ENCODE measurements around the gene SLC35E4. TPM values are rescaled to one million over a fixed set of nuclear protein-coding genes. Genes with fewer than 3 reads are reported as not detected.

Gene SLC35E4
- total and polyA plus RNA-seq, 9 of the 15 experiments (the other 6 are each of a cell fraction or from before 2014, with no cell fraction given) = 0.06 to 2.3 (median 0.86) TPM; not detected in 1

- TF ChIP-seq HDAC6 (IDR thresholded peaks at IDR 0.05; ENCODE audit: low read depth, low read length) (no peak), ATF6 (CRISPR knock-in tag; IDR thresholded peaks at IDR 0.05) (no peak), SPI1 (IDR thresholded peaks at IDR 0.05; ENCODE audit: borderline replicate concordance, low read depth, low read length) (no peak), ZBTB43 (CRISPR knock-in tag; IDR thresholded peaks at IDR 0.05) (no peak)
Measured at GRCh38 chr22:30652852-30653251, 17.3 kb downstream of the SLC35E4 start (continued).

- POLR2A ChIA-PET = no interaction called here
- no peak overlapping the region for H3K27ac ChIP-seq (ENCODE audit: extremely low read depth, low read depth, low read length)
- FAIRE-seq = no peak
- TF ChIP-seq PML (IDR thresholded peaks at IDR 0.05; ENCODE audit: low read length) (no peak), PTBP1 (IDR thresholded peaks at IDR 0.05; ENCODE audit: low read depth, low read length) (no peak), MCM7 (IDR thresholded peaks at IDR 0.05) (no peak), MEF2A (IDR thresholded peaks at IDR 0.05; ENCODE audit: control insufficient read depth, low read depth, low read length) (no peak), ZSCAN32 (CRISPR knock-in tag; IDR thresholded peaks at IDR 0.05) (no peak), TCF7L2 (IDR thresholded peaks at IDR 0.05; ENCODE audit: low read depth, low read length) (no peak), MEIS2 (IDR thresholded peaks at IDR 0.05; ENCODE audit: partially characterized antibody) (no peak), TCF7 (IDR thresholded peaks at IDR 0.05; ENCODE audit: borderline replicate concordance) (no peak), SMARCC2 (IDR thresholded peaks at IDR 0.05; ENCODE audit: low read depth) (no peak), ZNF830 (CRISPR knock-in tag; IDR thresholded peaks at IDR 0.05) (no peak), ZKSCAN8 (CRISPR knock-in tag; IDR thresholded peaks at IDR 0.05) (no peak)
- TF ChIP-seq, protein P1, sequence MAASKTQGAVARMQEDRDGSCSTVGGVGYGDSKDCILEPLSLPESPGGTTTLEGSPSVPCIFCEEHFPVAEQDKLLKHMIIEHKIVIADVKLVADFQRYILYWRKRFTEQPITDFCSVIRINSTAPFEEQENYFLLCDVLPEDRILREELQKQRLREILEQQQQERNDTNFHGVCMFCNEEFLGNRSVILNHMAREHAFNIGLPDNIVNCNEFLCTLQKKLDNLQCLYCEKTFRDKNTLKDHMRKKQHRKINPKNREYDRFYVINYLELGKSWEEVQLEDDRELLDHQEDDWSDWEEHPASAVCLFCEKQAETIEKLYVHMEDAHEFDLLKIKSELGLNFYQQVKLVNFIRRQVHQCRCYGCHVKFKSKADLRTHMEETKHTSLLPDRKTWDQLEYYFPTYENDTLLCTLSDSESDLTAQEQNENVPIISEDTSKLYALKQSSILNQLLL (CRISPR knock-in tag; IDR thresholded peaks at IDR 0.05; ENCODE audit: borderline replicate concordance) = no peak
- TF ChIP-seq, protein P2, sequence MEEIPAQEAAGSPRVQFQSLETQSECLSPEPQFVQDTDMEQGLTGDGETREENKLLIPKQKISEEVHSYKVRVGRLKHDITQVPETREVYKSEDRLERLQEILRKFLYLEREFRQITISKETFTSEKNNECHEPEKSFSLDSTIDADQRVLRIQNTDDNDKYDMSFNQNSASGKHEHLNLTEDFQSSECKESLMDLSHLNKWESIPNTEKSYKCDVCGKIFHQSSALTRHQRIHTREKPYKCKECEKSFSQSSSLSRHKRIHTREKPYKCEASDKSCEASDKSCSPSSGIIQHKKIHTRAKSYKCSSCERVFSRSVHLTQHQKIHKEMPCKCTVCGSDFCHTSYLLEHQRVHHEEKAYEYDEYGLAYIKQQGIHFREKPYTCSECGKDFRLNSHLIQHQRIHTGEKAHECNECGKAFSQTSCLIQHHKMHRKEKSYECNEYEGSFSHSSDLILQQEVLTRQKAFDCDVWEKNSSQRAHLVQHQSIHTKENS (CRISPR knock-in tag; IDR thresholded peaks at IDR 0.05) = no peak
- H2AFZ ChIP-seq (ENCODE audit: low read depth, low read length) = no peak overlapping the region
- H3K27me3 ChIP-seq (ENCODE audit: control insufficient read depth in 2 of 2, insufficient read depth in 2 of 2, low read length in 2 of 2) = no peaks in the 10 kb centered on the region
- ATAC-seq = no peak
- H3K4me2 ChIP-seq (ENCODE audit: insufficient read depth, low read length) = no peak overlapping the region
- H3K36me3 ChIP-seq (ENCODE audit: control insufficient read depth, insufficient read depth, low read length) = no peaks in the 10 kb centered on the region
- DNase-seq (ENCODE audit: extremely low read depth in 1 of 4, low spot score in 3 of 4) = no peak
- CTCF ChIA-PET (ENCODE audit: low intra/inter-chr PET ratio) = no interaction called here
- no peak overlapping the region for H3K4me3 ChIP-seq
- H3K9me3 ChIP-seq (replicated peaks; ENCODE audit: control insufficient read depth, insufficient read depth, low read depth, low read length) = no peaks in the 10 kb centered on the region
- intact Hi-C loops (cut with micrococcal nuclease) (no loop called here), in situ Hi-C loops (cut with MboI) (no loop called here)
- no peak overlapping the region for H3K9ac ChIP-seq (ENCODE audit: insufficient read depth in 1 of 2, low read depth in 2 of 2, low read length in 2 of 2)
- no peaks in the 10 kb centered on the region for H3K79me2 ChIP-seq (ENCODE audit: control insufficient read depth, insufficient read depth, low read length)
- no TSS peak for BruUV-seq (replicated peaks)
- no peaks in the 10 kb centered on the region for H3K9me1 ChIP-seq (ENCODE audit: control insufficient read depth, insufficient read depth, low read length)
- 69% methylated on average over 8 of the region's 14 CpGs for WGBS (ENCODE audit: insufficient coverage, low coverage, missing lambda C conversion rate)
- H4K20me1 ChIP-seq (replicated peaks; ENCODE audit: control insufficient read depth, insufficient read depth, low read length) = no peaks in the 10 kb centered on the region
- H3K4me1 ChIP-seq (replicated peaks in 1 of 2; ENCODE audit: control insufficient read depth in 2 of 2, insufficient read depth in 2 of 2, low read length in 2 of 2) = peaks cover 8 to 15% of the 10 kb centered on the region in 2 experiments; a peak in 4 of 5 replicates
Measured at GRCh38 chr22:30654361-30654760, 18.8 kb downstream of the SLC35E4 start.
